B cell (primary cell): Measurements from ENCODE around the gene SYT13. TPM values are rescaled to one million over a fixed set of nuclear protein-coding genes. Genes with fewer than 3 reads are reported as not detected.

Experiments used
- ATAC-seq: fragments of 200-7000 bp; cut with Tn5 transposase; one replicate; pipeline ENCODE4 v1.10.0; 2021; ENCODE audit warnings: low read depth, mild to moderate bottlenecking, moderate number of reproducible peaks, moderate library complexity
- CTCF ChIA-PET: fragments of 350-600 bp; sonication (Branson Sonifier 250); formaldehyde crosslinking; loops from one replicate; lab custom pipeline; 2021; ENCODE audit warnings: antibody characterized with exemption, inconsistent platforms; lab: Charles Lee
- POLR2A ChIA-PET: fragments of 350-600 bp; sonication (Branson Sonifier 250); formaldehyde crosslinking; loops from one replicate; lab custom pipeline; 2021; ENCODE audit warnings: antibody characterized with exemption; lab: Charles Lee
- DNase-seq: peaks from one replicate; pipeline ENCODE4 v3.0.0; 2013
- H2AFZ ChIP-seq: 2 replicates; pipeline ENCODE4 v1.6.1; 2012; ENCODE audit warnings: mild to moderate bottlenecking, low read depth, low read length; ENCODE audit not compliant: insufficient read depth, poor library complexity, severe bottlenecking
- H3K27ac ChIP-seq, 2 donors: 1 replicate in 1 of 2; 2 replicates in 1 of 2; pipeline ENCODE4 v1.5.1; 2012 to 2013; ENCODE audit warnings: low read length in 2 of 2, mild to moderate bottlenecking in 2 of 2, moderate library complexity in 1 of 2
- H3K27me3 ChIP-seq, 4 experiments: fragments of 200-600 bp in 1 of 4; sonication (generic) in 1 of 4; replicated peaks in 1 of 4; 1 replicate in 2 of 4; 2 replicates in 2 of 4; pipeline versions ENCODE4 v1.6.1 to v1.7.0; 2013 to 2016; ENCODE audit warnings: low read length in 3 of 4, mild to moderate bottlenecking in 2 of 4, mixed read lengths in 1 of 4, moderate library complexity in 1 of 4; ENCODE audit not compliant: insufficient read depth in 4 of 4, control insufficient read depth in 3 of 4; ENCODE audit errors: control extremely low read depth in 1 of 4
- H3K36me3 ChIP-seq, 2 experiments: replicated peaks in 1 of 2; 1 replicate in 1 of 2; 2 replicates in 1 of 2; pipeline versions ENCODE4 v1.6.1 to v1.7.1; 2013; ENCODE audit warnings: low read length in 1 of 2; ENCODE audit not compliant: insufficient read depth in 2 of 2, control insufficient read depth in 1 of 2; ENCODE audit errors: control extremely low read depth in 1 of 2, extremely low read depth in 1 of 2
- H3K4me1 ChIP-seq, 2 donors: fragments of 200-600 bp in 1 of 2; sonication (generic) in 1 of 2; 1 replicate in 1 of 2; 2 replicates in 1 of 2; pipeline versions ENCODE4 v1.5.1 to v1.6.1; 2013 to 2017; ENCODE audit warnings: low read length in 2 of 2; ENCODE audit not compliant: control insufficient read depth in 2 of 2, insufficient read depth in 2 of 2
- H3K4me2 ChIP-seq: replicated peaks from 2 replicates; pipeline ENCODE3; 2012; ENCODE audit warnings: mild to moderate bottlenecking, low read depth, low read length; ENCODE audit not compliant: poor library complexity, severe bottlenecking
- H3K4me3 ChIP-seq, 5 experiments: fragments of 200-600 bp in 1 of 5; sonication (generic) in 1 of 5; 1 replicate in 3 of 5; 2 replicates in 2 of 5; pipeline versions ENCODE4 v1.5.1 to v1.7.0; 2011 to 2016; ENCODE audit warnings: low read length in 4 of 5, mild to moderate bottlenecking in 4 of 5, low read depth in 2 of 5, control low read depth in 1 of 5, moderate library complexity in 1 of 5; ENCODE audit not compliant: insufficient read depth in 1 of 5; ENCODE audit errors: control extremely low read depth in 1 of 5, extremely low read depth in 1 of 5
- H3K79me2 ChIP-seq: fragments of 200-600 bp; sonication (generic); one replicate; pipeline ENCODE4 v1.6.0; 2016; ENCODE audit warnings: low read length; ENCODE audit not compliant: control insufficient read depth, insufficient read depth
- H3K9ac ChIP-seq: fragments of 200-600 bp; sonication (generic); 2 replicates; pipeline ENCODE4 v1.6.1; 2017; ENCODE audit warnings: mild to moderate bottlenecking, low read length, moderate library complexity
- H3K9me3 ChIP-seq, 3 donors: one replicate each; pipeline versions ENCODE4 v1.6.1 to v1.7.1; 2013; ENCODE audit warnings: low read length in 2 of 3; ENCODE audit not compliant: control insufficient read depth in 2 of 3, insufficient read depth in 1 of 3; ENCODE audit errors: control extremely low read depth in 1 of 3
- H4K20me1 ChIP-seq: 2 replicates; pipeline ENCODE4 v1.6.0; 2012; ENCODE audit warnings: mild to moderate bottlenecking, low read length; ENCODE audit not compliant: insufficient read depth, control insufficient read depth, poor library complexity, severe bottlenecking
- H3K27ac Mint-ChIP-seq: one replicate; pipeline ENCODE4 v1.8.0; 2021; ENCODE audit warnings: mixed read lengths
- H3K27me3 Mint-ChIP-seq: one replicate; pipeline ENCODE4 v1.8.0; 2021; ENCODE audit warnings: mixed read lengths
- H3K4me1 Mint-ChIP-seq: one replicate; pipeline ENCODE4 v1.8.0; 2021; ENCODE audit warnings: mixed read lengths
- H3K4me3 Mint-ChIP-seq: one replicate; pipeline ENCODE4 v1.8.0; 2021; ENCODE audit warnings: mixed read lengths
- H3K9me3 Mint-ChIP-seq: one replicate; pipeline ENCODE4 v1.8.0; 2022; ENCODE audit warnings: mixed read lengths; ENCODE audit not compliant: insufficient read depth
- EZH2 ChIP-seq: IDR thresholded peaks from 2 replicates; pipeline ENCODE4 v1.6.1; 2012; ENCODE audit warnings: borderline replicate concordance, low read depth, mild to moderate bottlenecking, moderate library complexity, low read length; ENCODE audit not compliant: insufficient read depth, poor library complexity, severe bottlenecking
- WGBS: methylation state at CpG from one replicate; pipeline ENCODE4 v1.1.5; 2013; ENCODE audit warnings: missing lambda C conversion rate; ENCODE audit not compliant: insufficient coverage; 5-methylcytosine and 5-hydroxymethylcytosine counted together
- intact Hi-C: fragments of 100-400 bp; cut with micrococcal nuclease; formaldehyde crosslinking; loops from one replicate; pipeline ENCODE4 v1.10.0; 2022
- polyA plus RNA-seq: library from polyadenylated mRNA; depleted of rRNA; stranded (reverse); fragments of >200 nt; gene quantifications from 2 replicates; pipeline ENCODE4 v1.2.3, GENCODE V29; 2012
- total RNA-seq, 2 donors: library from RNA; stranded (reverse); fragments of 120-200 nt in 1 of 2; gene quantifications; 1 replicate in 1 of 2; 2 replicates in 1 of 2; pipeline versions ENCODE4 v1.2.3 to v1.2.4, GENCODE V29; 2013 to 2022
- TF ChIP-seq, protein P1 (sequence below): fragments of 200-600 bp; IDR thresholded peaks from one replicate; pipeline ENCODE4 v1.8.0; 2022; ENCODE audit warnings: antibody characterized with exemption, mild to moderate bottlenecking

SYT13 gene
- total and polyA plus RNA-seq, 2 donors (not counting 1 experiment from before 2014, with no cell fraction given) = not detected

DNA sequence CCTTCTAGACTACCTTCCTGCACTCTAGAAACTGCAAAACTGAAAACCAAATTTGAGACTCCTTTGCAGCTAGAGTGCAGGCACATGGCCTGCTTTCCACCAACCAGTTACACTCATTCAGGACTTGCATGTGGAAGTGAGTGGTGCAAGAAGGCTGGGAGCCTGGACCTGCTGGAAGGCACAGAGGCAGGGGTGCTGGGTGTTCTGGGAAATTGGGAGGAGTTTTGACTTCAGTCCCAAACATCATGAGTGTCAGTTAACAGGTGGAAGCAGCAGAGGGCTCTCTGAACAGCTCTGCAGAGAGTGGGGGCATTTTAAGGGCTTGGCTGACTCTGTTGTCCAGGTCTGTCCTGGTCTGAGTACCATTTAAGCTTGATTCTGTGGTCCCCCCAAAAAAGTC lies 49.3 kb upstream of the SYT13 start:
- Mint-ChIP-seq H3K9me3 (no peaks in the 10 kb centered on the region), H3K27ac (no peak overlapping the region), H3K4me1 (peaks cover 16% of the 10 kb centered on the region), H3K4me3 (no peak overlapping the region), H3K27me3 (peaks cover 12% of the 10 kb centered on the region)
- TF ChIP-seq, protein P1, sequence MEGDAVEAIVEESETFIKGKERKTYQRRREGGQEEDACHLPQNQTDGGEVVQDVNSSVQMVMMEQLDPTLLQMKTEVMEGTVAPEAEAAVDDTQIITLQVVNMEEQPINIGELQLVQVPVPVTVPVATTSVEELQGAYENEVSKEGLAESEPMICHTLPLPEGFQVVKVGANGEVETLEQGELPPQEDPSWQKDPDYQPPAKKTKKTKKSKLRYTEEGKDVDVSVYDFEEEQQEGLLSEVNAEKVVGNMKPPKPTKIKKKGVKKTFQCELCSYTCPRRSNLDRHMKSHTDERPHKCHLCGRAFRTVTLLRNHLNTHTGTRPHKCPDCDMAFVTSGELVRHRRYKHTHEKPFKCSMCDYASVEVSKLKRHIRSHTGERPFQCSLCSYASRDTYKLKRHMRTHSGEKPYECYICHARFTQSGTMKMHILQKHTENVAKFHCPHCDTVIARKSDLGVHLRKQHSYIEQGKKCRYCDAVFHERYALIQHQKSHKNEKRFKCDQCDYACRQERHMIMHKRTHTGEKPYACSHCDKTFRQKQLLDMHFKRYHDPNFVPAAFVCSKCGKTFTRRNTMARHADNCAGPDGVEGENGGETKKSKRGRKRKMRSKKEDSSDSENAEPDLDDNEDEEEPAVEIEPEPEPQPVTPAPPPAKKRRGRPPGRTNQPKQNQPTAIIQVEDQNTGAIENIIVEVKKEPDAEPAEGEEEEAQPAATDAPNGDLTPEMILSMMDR = no peak
- TF ChIP-seq EZH2 = no peak
- Histone ChIP-seq H3K27me3 (peaks cover 0 to 6% (median 0%) of the 10 kb centered on the region in 4 experiments), H3K79me2 (no peaks in the 10 kb centered on the region), H3K27ac (no peak overlapping the region), H3K4me3 (no peak overlapping the region), H3K4me1 (peaks cover 7 to 11% of the 10 kb centered on the region in 2 donors), H4K20me1 (no peaks in the 10 kb centered on the region), H2AFZ (no peak overlapping the region), H3K36me3 (no peaks in the 10 kb centered on the region), H3K4me2 (no peak overlapping the region), H3K9ac (no peak overlapping the region), H3K9me3 (no peaks in the 10 kb centered on the region)
- ChIA-PET POLR2A (no interaction called here), CTCF (interaction anchor here (1.1 to 12.7 kb wide), 6 partner anchors 8 to 487 kb away, joined by 3 to 238 read pairs (median 13); no protein-coding TSS in a partner anchor)
- ATAC-seq (no peak), DNase-seq (no peak)
- intact Hi-C loops = loop anchor here (5.0 kb wide), 1 partner anchor 437 kb away; no protein-coding TSS in a partner anchor

DNA sequence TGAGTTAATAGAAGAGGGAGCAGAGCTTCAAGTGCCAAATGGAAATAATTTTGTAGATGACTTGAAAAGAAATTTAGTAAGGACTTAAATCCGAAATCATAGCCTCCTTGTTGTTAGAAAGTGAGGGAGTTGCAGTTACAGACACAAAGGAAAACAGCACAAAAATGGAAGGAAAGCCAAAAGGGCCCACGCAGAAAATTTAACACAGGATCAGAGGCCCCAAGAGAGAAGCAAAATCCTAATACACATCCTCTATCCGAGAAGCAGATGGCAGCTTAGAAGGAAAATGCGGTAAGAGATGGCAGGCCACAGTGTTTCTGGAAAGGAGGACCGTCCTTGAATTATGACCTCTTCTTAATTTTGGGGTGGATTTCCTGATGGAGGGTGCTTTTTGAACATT lies 48.7 kb upstream of the SYT13 start:
- no peak overlapping the region for H3K4me2 ChIP-seq
- intact Hi-C loops = loop anchor here (5.0 kb wide), 1 partner anchor 437 kb away; no protein-coding TSS in a partner anchor
- DNase-seq = no peak

More for the DNA sequence above, 48.7 kb upstream of the SYT13 start:
- H3K27me3 Mint-ChIP-seq = peaks cover 15% of the 10 kb centered on the region
- no peaks in the 10 kb centered on the region for H3K9me3 Mint-ChIP-seq
- peaks cover 10% of the 10 kb centered on the region for H3K4me1 Mint-ChIP-seq
- H3K9ac ChIP-seq = no peak overlapping the region
- H3K36me3 ChIP-seq = no peaks in the 10 kb centered on the region
- H2AFZ ChIP-seq = no peak overlapping the region
- TF ChIP-seq, protein P1 = no peak
- TF ChIP-seq EZH2 = no peak
- H3K4me3 Mint-ChIP-seq = no peak overlapping the region
- peaks cover 0 to 6% (median 0%) of the 10 kb centered on the region in 4 experiments for H3K27me3 ChIP-seq
- no peaks in the 10 kb centered on the region for H3K9me3 ChIP-seq
- no peaks in the 10 kb centered on the region for H3K79me2 ChIP-seq
- WGBS = 100% methylated on average over 1 of the region's 5 CpGs
- no peak overlapping the region for H3K27ac Mint-ChIP-seq
- no peak for ATAC-seq
- H3K4me3 ChIP-seq = no peak overlapping the region
- H3K4me1 ChIP-seq = peaks cover 3 to 5% of the 10 kb centered on the region in 2 donors
- CTCF ChIA-PET = interaction anchor here (1.2 to 12.7 kb wide), 6 partner anchors 9 to 407 kb away, joined by 4 to 238 read pairs (median 22); no protein-coding TSS in a partner anchor
- POLR2A ChIA-PET = no interaction called here
- H4K20me1 ChIP-seq = no peaks in the 10 kb centered on the region
- H3K27ac ChIP-seq = no peak overlapping the region
